Activated T-cell treated with anti-CD3 and anti-CD28 coated beads, Interleukin-2, amount 50 U/mL, for 48 hours (primary cell): Measurements from ENCODE around the gene PTPRB.
A peak's percentile ranks its signal among the peaks of the same experiment; 100 is the strongest.

ENCODE experiments used
- DNase-seq, 2 experiments: peaks; one replicate each; pipeline ENCODE4 v3.0.0-alpha.2; 2020

The PTPRB gene

GRCh38 chr12:70641691-70642090, 4.5 kb upstream of the PTPRB start:
- DNase-seq, result no peak

- DNase-seq, result no peak
Observed at GRCh38 chr12:70640901-70641300, 3.7 kb upstream of the PTPRB start.

DNA sequence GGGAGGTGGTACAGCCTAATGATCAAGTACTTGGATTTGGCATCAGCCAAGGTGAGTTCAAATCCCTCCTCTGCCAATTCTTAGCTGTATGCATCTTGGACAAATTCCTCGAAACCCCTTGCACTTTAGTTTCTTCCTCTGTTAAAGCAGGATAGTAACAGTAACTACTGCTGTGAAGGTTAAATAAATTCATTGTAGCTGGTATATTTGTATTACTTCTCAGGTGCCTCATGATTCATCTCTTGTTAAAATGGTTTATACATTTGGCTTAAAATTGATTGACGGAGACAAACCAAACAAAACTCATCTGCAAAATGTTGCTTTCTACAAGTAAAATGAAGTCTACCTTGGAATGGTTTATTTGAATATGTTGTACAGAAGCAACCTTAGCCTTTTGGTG, 2.3 kb upstream of the PTPRB start:
- no peak for DNase-seq

DNA sequence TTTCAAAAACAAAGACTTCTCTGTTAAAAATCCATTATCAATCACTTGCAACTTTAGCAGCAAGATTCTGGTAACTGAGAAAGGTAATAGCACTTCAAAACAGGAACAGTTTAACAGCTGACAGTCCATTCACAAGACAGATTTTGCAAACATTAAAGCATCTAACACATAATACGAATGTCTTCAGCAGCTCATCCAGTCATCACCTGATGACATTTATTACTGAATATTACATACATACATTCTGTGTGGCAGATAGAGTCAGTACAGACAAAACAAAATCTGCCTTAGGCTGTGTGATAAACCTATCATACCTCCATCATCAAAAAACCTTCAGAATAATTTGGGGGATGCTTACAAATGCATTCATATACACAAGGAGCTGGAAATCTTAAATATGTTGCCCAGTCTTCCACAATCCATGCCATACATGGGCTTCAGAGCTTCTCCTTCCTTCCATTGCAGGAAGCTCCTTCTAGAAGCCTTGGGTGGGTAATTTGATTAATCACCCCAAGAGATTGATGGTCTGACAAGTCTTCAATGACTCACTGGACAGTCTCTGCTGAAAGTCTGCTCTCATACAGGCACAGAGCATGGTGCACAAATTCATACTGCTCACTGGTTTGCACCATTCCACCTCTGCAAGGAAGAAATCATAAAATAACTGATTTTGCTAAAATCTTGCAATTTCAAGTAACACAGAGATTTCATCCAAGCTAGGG, 1.6 kb upstream of the PTPRB start:
- DNase-seq, result no peak

DNA sequence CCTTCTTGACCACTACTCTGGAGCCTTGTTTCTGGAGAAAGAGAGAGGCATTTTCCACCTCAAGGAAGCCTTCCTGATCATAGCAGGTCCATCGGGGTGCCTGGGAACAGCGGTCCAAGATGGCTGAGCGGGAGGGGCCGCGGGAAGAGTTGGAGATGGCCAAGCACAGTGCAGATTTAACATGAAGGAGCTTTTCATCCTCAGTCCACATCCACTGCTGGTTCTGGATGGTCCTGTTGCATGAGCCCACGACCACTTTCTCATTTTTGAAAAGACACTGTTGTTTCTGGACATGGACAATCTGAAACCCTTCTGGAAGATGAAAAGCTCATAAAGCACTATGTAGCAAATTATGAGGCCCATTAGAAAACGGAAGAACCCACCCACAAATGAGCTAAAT, 1.5 kb downstream of the PTPRB start:
- no peak for DNase-seq

GRCh38 chr12:70628701-70629480, 8.3 kb downstream of the PTPRB start:
- DNase-seq, result no peak

- no peak for DNase-seq
Observed at GRCh38 chr12:70627677-70628076, 9.6 kb downstream of the PTPRB start.

DNA sequence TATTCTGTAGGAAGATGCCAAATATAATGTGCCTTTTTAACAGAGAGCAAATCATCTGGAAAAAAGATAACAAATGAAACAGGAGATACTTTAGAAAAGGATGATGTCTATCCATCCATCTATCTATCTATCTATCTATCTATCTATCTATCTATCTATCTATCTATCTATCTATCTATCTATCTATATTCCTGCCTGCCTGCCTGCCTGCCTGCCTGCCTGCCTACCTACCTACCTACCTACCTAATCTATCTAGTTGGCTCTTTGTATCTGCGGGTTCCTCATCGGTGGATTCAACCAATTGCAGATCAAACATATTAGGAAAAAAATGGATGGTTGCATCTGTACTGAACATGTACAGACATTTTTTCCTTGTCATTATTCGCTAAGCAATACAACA, 11.0 kb downstream of the PTPRB start:
- DNase-seq, result no peak

GRCh38 chr12:70619471-70620152, 17.6 kb downstream of the PTPRB start:
- no peak for DNase-seq

GRCh38 chr12:70618371-70618770, 18.9 kb downstream of the PTPRB start:
- no peak for DNase-seq

- no peak for DNase-seq
Observed at GRCh38 chr12:70617450-70617849, 19.8 kb downstream of the PTPRB start.

DNA sequence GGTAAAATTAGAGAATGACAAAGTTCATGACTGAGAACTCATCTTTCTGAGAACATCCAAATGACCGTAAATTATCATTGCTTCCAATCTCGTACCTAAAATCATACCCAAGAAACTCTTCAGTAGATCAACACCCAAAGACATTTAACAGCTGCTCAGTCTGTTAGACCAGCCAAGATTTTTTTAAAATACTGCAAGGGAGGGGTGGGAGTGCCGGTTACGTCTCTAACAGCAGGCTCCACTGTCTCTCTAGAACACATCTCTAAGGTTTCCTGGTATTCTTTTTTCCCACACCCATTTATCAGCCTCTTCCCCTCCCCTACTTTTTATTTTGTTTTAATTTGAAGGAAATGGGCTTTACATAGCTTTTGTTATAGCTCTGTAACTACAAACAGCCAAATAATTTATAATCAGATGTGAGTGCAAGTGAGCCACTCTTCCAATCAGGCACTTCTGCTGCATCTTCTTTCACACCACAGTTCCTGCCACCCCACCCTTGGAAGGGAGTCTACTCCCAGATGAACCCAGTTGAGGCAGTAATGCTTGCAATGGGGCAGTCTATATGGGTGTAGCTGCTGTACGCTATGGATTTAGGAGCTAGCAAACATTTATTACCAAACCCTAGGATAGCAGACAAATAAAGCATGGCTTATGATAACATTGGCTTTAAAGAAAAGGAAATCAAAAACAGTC, 21.9 kb downstream of the PTPRB start:
- no peak for DNase-seq

- peak in 1 of 2 experiments; percentile 20 for DNase-seq
Observed at GRCh38 chr12:70609739-70610491, 27.3 kb downstream of the PTPRB start.

DNA sequence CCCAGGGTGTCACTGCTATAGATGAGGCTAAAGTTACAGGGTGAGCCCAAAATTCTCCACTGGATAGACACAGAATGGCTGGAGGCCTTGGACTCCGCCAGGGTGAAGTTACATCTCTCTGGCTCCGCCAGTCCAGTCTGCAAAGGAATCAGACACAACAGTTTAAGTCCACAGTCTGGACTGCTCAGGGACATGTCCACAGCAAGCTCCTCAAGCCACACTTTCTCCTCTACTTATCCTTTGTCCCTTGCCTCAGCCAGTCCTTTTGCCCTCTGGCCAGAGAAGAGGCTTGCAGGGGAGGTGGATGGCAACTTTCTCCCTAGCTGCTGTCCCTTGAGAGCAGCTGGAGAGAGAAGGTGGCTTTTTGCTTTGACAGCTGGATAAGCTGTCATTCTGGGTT, 28.0 kb downstream of the PTPRB start:
- no peak for DNase-seq

GRCh38 chr12:70608184-70608583, 29.0 kb downstream of the PTPRB start:
- no peak for DNase-seq

GRCh38 chr12:70607107-70607506, 30.1 kb downstream of the PTPRB start:
- no peak for DNase-seq

GRCh38 chr12:70605976-70606375, 31.3 kb downstream of the PTPRB start:
- DNase-seq, result no peak

- no peak for DNase-seq
Observed at GRCh38 chr12:70604662-70605061, 32.6 kb downstream of the PTPRB start.

DNA sequence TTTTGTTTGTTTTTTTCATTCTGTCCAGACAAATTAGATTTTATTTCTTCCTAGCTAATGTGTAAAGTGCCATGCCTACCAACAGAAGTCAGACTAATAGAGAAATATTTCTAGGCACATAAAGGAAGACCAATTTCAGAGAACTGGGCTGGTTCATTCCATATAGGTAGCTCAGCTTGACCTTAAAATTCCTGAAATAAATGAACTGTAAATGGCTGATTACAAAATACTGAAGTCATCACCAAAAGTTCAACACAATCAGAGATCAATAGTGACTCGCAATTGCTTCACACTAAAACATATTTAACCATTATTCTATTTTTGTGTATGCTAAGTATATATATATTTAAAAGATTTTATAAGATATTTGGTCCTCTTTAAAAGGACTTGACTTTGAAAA, 34.2 kb downstream of the PTPRB start:
- no peak for DNase-seq

GRCh38 chr12:70598467-70599193, 38.6 kb downstream of the PTPRB start:
- no peak for DNase-seq

GRCh38 chr12:70592664-70593063, 44.6 kb downstream of the PTPRB start:
- DNase-seq, result no peak
